ENCODE measurements around the gene HOXB6. TPM values are rescaled to one million over a fixed set of nuclear protein-coding genes. Genes with fewer than 3 reads are reported as not detected.

Gene HOXB6
- total and polyA plus RNA-seq, 4 donors, result 0.17 to 1.1 (median 0.46) TPM

DNA sequence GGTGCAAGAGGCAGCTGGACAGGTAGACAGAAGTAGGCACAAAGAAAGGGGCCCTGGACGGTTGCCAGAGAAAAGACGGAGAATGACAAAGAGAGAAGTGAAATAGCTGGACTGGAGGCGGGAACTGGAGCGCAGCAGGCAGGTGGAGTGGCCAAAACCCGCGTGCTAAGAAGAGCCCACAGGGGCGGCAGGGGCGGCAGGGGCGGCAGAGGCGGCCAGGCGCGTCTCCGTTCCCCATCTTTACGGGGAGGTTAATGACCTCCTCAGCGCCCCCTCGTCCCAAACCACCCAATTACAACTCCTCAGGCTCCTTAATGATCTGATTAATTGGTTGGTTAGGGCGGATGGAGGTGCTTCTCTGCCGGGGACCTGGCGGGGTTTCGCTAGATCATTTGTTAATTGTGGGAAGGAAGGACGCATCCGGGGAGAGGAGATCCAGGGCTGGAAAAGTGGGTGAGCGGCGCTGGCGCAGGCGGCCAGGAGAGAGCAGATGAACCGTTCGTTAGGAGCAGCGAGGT lies 36.8 kb upstream of the HOXB6 start:
- no peak overlapping the region for H3K4me3 ChIP-seq (ENCODE audit: low read depth in 1 of 3, low read length in 3 of 3)
- H3K9ac ChIP-seq (ENCODE audit: low read depth in 1 of 2, low read length in 2 of 2), result no peak overlapping the region
- H3K27ac ChIP-seq (ENCODE audit: low read depth in 1 of 2, low read length in 2 of 2), result no peak overlapping the region
- H3K36me3 ChIP-seq (ENCODE audit: control insufficient read depth in 4 of 4, insufficient read depth in 3 of 4, low read depth in 1 of 4, low read length in 3 of 4), result no peaks in the 10 kb centered on the region
- no peaks in the 10 kb centered on the region for H3K9me3 ChIP-seq (ENCODE audit: control insufficient read depth in 4 of 4, low read length in 3 of 4)
- peaks cover 21 to 41% (median 29%) of the 10 kb centered on the region in 4 donors for H3K27me3 ChIP-seq (ENCODE audit: control insufficient read depth in 4 of 4, insufficient read depth in 4 of 4, low read length in 3 of 4)
- TF ChIP-seq HNF4G (IDR thresholded peaks at IDR 0.05) (no peak), JUND (IDR thresholded peaks at IDR 0.05) (no peak), FOXA2 (IDR thresholded peaks at IDR 0.05) (no peak), TAF1 (conservative IDR thresholded peaks at IDR 0.05) (no peak), GABPA (IDR thresholded peaks at IDR 0.05 in 1 of 2, conservative IDR thresholded peaks at IDR 0.05 in 1 of 2) (no peak), EGR1 (IDR thresholded peaks at IDR 0.05; ENCODE audit: low read depth in 2 of 2) (no peak), NR2F2 (IDR thresholded peaks at IDR 0.05) (no peak), HNF4A (conservative IDR thresholded peaks at IDR 0.05) (no peak), YY1 (IDR thresholded peaks at IDR 0.05) (no peak), SP1 (IDR thresholded peaks at IDR 0.05) (no peak), RXRA (IDR thresholded peaks at IDR 0.05) (no peak), RAD21 (IDR thresholded peaks at IDR 0.05) (no peak), FOXA1 (IDR thresholded peaks at IDR 0.05) (no peak)
- TF ChIP-seq, protein P1, sequence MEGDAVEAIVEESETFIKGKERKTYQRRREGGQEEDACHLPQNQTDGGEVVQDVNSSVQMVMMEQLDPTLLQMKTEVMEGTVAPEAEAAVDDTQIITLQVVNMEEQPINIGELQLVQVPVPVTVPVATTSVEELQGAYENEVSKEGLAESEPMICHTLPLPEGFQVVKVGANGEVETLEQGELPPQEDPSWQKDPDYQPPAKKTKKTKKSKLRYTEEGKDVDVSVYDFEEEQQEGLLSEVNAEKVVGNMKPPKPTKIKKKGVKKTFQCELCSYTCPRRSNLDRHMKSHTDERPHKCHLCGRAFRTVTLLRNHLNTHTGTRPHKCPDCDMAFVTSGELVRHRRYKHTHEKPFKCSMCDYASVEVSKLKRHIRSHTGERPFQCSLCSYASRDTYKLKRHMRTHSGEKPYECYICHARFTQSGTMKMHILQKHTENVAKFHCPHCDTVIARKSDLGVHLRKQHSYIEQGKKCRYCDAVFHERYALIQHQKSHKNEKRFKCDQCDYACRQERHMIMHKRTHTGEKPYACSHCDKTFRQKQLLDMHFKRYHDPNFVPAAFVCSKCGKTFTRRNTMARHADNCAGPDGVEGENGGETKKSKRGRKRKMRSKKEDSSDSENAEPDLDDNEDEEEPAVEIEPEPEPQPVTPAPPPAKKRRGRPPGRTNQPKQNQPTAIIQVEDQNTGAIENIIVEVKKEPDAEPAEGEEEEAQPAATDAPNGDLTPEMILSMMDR (IDR thresholded peaks at IDR 0.05; ENCODE audit: low read depth, low read length, missing input control), result no peak
- TF ChIP-seq, protein P2, sequence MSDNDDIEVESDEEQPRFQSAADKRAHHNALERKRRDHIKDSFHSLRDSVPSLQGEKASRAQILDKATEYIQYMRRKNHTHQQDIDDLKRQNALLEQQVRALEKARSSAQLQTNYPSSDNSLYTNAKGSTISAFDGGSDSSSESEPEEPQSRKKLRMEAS (IDR thresholded peaks at IDR 0.05), result no peak
- TF ChIP-seq, protein P3, sequence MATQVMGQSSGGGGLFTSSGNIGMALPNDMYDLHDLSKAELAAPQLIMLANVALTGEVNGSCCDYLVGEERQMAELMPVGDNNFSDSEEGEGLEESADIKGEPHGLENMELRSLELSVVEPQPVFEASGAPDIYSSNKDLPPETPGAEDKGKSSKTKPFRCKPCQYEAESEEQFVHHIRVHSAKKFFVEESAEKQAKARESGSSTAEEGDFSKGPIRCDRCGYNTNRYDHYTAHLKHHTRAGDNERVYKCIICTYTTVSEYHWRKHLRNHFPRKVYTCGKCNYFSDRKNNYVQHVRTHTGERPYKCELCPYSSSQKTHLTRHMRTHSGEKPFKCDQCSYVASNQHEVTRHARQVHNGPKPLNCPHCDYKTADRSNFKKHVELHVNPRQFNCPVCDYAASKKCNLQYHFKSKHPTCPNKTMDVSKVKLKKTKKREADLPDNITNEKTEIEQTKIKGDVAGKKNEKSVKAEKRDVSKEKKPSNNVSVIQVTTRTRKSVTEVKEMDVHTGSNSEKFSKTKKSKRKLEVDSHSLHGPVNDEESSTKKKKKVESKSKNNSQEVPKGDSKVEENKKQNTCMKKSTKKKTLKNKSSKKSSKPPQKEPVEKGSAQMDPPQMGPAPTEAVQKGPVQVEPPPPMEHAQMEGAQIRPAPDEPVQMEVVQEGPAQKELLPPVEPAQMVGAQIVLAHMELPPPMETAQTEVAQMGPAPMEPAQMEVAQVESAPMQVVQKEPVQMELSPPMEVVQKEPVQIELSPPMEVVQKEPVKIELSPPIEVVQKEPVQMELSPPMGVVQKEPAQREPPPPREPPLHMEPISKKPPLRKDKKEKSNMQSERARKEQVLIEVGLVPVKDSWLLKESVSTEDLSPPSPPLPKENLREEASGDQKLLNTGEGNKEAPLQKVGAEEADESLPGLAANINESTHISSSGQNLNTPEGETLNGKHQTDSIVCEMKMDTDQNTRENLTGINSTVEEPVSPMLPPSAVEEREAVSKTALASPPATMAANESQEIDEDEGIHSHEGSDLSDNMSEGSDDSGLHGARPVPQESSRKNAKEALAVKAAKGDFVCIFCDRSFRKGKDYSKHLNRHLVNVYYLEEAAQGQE (IDR thresholded peaks at IDR 0.05), result no peak
- TF ChIP-seq, protein P4, sequence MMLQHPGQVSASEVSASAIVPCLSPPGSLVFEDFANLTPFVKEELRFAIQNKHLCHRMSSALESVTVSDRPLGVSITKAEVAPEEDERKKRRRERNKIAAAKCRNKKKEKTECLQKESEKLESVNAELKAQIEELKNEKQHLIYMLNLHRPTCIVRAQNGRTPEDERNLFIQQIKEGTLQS (IDR thresholded peaks at IDR 0.05), result no peak
- TF ChIP-seq, protein P5, sequence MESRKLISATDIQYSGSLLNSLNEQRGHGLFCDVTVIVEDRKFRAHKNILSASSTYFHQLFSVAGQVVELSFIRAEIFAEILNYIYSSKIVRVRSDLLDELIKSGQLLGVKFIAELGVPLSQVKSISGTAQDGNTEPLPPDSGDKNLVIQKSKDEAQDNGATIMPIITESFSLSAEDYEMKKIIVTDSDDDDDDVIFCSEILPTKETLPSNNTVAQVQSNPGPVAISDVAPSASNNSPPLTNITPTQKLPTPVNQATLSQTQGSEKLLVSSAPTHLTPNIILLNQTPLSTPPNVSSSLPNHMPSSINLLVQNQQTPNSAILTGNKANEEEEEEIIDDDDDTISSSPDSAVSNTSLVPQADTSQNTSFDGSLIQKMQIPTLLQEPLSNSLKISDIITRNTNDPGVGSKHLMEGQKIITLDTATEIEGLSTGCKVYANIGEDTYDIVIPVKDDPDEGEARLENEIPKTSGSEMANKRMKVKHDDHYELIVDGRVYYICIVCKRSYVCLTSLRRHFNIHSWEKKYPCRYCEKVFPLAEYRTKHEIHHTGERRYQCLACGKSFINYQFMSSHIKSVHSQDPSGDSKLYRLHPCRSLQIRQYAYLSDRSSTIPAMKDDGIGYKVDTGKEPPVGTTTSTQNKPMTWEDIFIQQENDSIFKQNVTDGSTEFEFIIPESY (IDR thresholded peaks at IDR 0.05), result no peak
- DNase-seq (ENCODE audit: low spot score), result no peak
- WGBS, result 11% methylated on average over 29 of the region's 29 CpGs
- H3K4me1 ChIP-seq (ENCODE audit: control insufficient read depth in 4 of 4, insufficient read depth in 4 of 4, low read length in 3 of 4), result peaks cover 0 to 1% (median 0%) of the 10 kb centered on the region in 4 donors
